Measurements from ENCODE around the gene PTPRD. TPM values are rescaled to one million over a fixed set of nuclear protein-coding genes. Genes with fewer than 3 reads are reported as not detected.

PTPRD gene
- total RNA-seq, 1 experiment from 2014 or later = 69.6 TPM

- DNase-seq (ENCODE audit: low spot score) (no peak), ATAC-seq (no peak)
- Mint-ChIP-seq H3K27me3 (ENCODE audit: low read depth) (no peaks in the 10 kb centered on the region), H3K4me3 (no peak overlapping the region), H3K27ac (no peak overlapping the region), H3K9me3 (peaks cover 26% of the 10 kb centered on the region), H3K4me1 (peaks cover 8% of the 10 kb centered on the region), H3K36me3 (peaks cover 18% of the 10 kb centered on the region)
- ChIA-PET POLR2A (no interaction called here), CTCF (no interaction called here)
- TF ChIP-seq NFYB (CRISPR knock-in tag; conservative IDR thresholded peaks at IDR 0.05; ENCODE audit: low read depth) = no peak
- TF ChIP-seq ZNF396 (CRISPR knock-in tag; IDR thresholded peaks at IDR 0.05; ENCODE audit: borderline replicate concordance) = no peak
- no peak for TF ChIP-seq MXD4 (CRISPR knock-in tag; IDR thresholded peaks at IDR 0.05; ENCODE audit: borderline replicate concordance)
- TF ChIP-seq ATF1 (CRISPR knock-in tag; IDR thresholded peaks at IDR 0.05) = no peak
- no peak for TF ChIP-seq FOXJ3 (CRISPR knock-in tag; IDR thresholded peaks at IDR 0.05; ENCODE audit: borderline replicate concordance)
- no peak for TF ChIP-seq IRF1 (CRISPR knock-in tag; IDR thresholded peaks at IDR 0.05)
- TF ChIP-seq TEAD1 (CRISPR knock-in tag; IDR thresholded peaks at IDR 0.05) = no peak
- no peak for TF ChIP-seq E2F5 (CRISPR knock-in tag; IDR thresholded peaks at IDR 0.05)
- TF ChIP-seq GABPB1 (CRISPR knock-in tag; IDR thresholded peaks at IDR 0.05) = no peak
- TF ChIP-seq HMGA2 (CRISPR knock-in tag; IDR thresholded peaks at IDR 0.05) = no peak
Observed at GRCh38 chr9:9498846-9499245, 1114.0 kb downstream of the PTPRD start.

- no peak for TF ChIP-seq JUN (CRISPR knock-in tag; IDR thresholded peaks at IDR 0.05)
- TF ChIP-seq ZNF396 (CRISPR knock-in tag; IDR thresholded peaks at IDR 0.05; ENCODE audit: borderline replicate concordance) = no peak
- TF ChIP-seq HMGXB4 (CRISPR knock-in tag; IDR thresholded peaks at IDR 0.05) = no peak
- TF ChIP-seq KAT7 (CRISPR knock-in tag; IDR thresholded peaks at IDR 0.05; ENCODE audit: borderline replicate concordance) = no peak
- no peak for TF ChIP-seq NFYB (CRISPR knock-in tag; conservative IDR thresholded peaks at IDR 0.05; ENCODE audit: low read depth)
- TF ChIP-seq ZNF512 (CRISPR knock-in tag; IDR thresholded peaks at IDR 0.05; ENCODE audit: borderline replicate concordance) = no peak
- TF ChIP-seq USF1 (CRISPR knock-in tag; IDR thresholded peaks at IDR 0.05) = no peak
- no peak for TF ChIP-seq GTF2I (CRISPR knock-in tag; conservative IDR thresholded peaks at IDR 0.05)
- TF ChIP-seq EMX1 (CRISPR knock-in tag; IDR thresholded peaks at IDR 0.05) = no peak
- TF ChIP-seq CREM (CRISPR knock-in tag; IDR thresholded peaks at IDR 0.05) = no peak
- TF ChIP-seq ZNF671 (CRISPR knock-in tag; IDR thresholded peaks at IDR 0.05) = no peak
- TF ChIP-seq SOX15 (CRISPR knock-in tag; IDR thresholded peaks at IDR 0.05) = no peak
- Mint-ChIP-seq H3K4me3 (no peak overlapping the region), H3K4me1 (peaks cover 8% of the 10 kb centered on the region), H3K27me3 (ENCODE audit: low read depth) (no peaks in the 10 kb centered on the region), H3K36me3 (peaks cover 19% of the 10 kb centered on the region), H3K9me3 (peaks cover 28% of the 10 kb centered on the region), H3K27ac (no peak overlapping the region)
- CTCF ChIA-PET = no interaction called here
- no peak for ATAC-seq
- no peak for DNase-seq (ENCODE audit: low spot score)
- POLR2A ChIA-PET = no interaction called here
Observed at GRCh38 chr9:9498128-9498527, 1114.7 kb downstream of the PTPRD start.
